Natural killer cell (primary cell): Measurements from ENCODE around the gene HAGHL. TPM values are rescaled to one million over a fixed set of nuclear protein-coding genes. Genes with fewer than 3 reads are reported as not detected.

ENCODE experiments used
- ATAC-seq, 3 donors: fragments of 150-1000 bp in 2 of 3; fragments of 200-7000 bp in 1 of 3; cut with Tn5 transposase; 1 replicate in 1 of 3; 2 replicates in 2 of 3; pipeline ENCODE4 v1.10.0; 2021; ENCODE audit warnings: mild to moderate bottlenecking in 2 of 3, moderate library complexity in 2 of 3
- DNase-seq, 2 donors: peaks; one replicate each; pipeline versions ENCODE4 v3.0.0 to v3.0.0-alpha.2; 2013 to 2021; ENCODE audit warnings: mixed read lengths in 1 of 2
- H3K27ac ChIP-seq: one replicate; pipeline ENCODE4 v1.5.1; 2013; ENCODE audit warnings: mild to moderate bottlenecking, low read length
- H3K27me3 ChIP-seq: one replicate; pipeline ENCODE4 v1.6.1; 2013; ENCODE audit warnings: low read length; ENCODE audit not compliant: control insufficient read depth, insufficient read depth
- H3K36me3 ChIP-seq: one replicate; pipeline ENCODE4 v1.6.1; 2013; ENCODE audit warnings: low read length; ENCODE audit not compliant: control insufficient read depth, insufficient read depth
- H3K4me1 ChIP-seq: one replicate; pipeline ENCODE4 v1.6.1; 2013; ENCODE audit warnings: low read length; ENCODE audit not compliant: control insufficient read depth, insufficient read depth
- H3K4me3 ChIP-seq: one replicate; pipeline ENCODE4 v1.5.1; 2013; ENCODE audit warnings: low read length
- H3K9me3 ChIP-seq: one replicate; pipeline ENCODE4 v1.6.1; 2013; ENCODE audit warnings: low read length; ENCODE audit not compliant: control insufficient read depth, insufficient read depth
- H3K27ac Mint-ChIP-seq, 2 donors: one replicate each; pipeline ENCODE4 v1.8.0; 2022; ENCODE audit warnings: mild to moderate bottlenecking in 2 of 2, mixed read lengths in 2 of 2, moderate library complexity in 1 of 2
- H3K27me3 Mint-ChIP-seq, 2 donors: one replicate each; pipeline ENCODE4 v1.8.0; 2022; ENCODE audit warnings: low read depth in 2 of 2, mixed read lengths in 2 of 2
- H3K36me3 Mint-ChIP-seq: one replicate; pipeline ENCODE4 v1.8.0; 2022; ENCODE audit warnings: mixed read lengths
- H3K4me1 Mint-ChIP-seq, 2 donors: one replicate each; pipeline ENCODE4 v1.8.0; 2022; ENCODE audit warnings: mixed read lengths in 2 of 2
- H3K4me3 Mint-ChIP-seq: one replicate; pipeline ENCODE4 v1.8.0; 2022; ENCODE audit warnings: mild to moderate bottlenecking, moderate library complexity, mixed read lengths
- H3K9me3 Mint-ChIP-seq, 2 donors: one replicate each; pipeline ENCODE4 v1.8.0; 2022; ENCODE audit warnings: mixed read lengths in 2 of 2
- CTCF ChIP-seq: fragments of 200-600 bp; IDR thresholded peaks from one replicate; pipeline ENCODE4 v1.8.0; 2022; ENCODE audit warnings: antibody characterized with exemption
- WGBS: methylation state at CpG from one replicate; pipeline ENCODE4 v1.1.7; 2013; ENCODE audit warnings: missing lambda C conversion rate; ENCODE audit not compliant: insufficient coverage; 5-methylcytosine and 5-hydroxymethylcytosine counted together
- intact Hi-C: fragments of 100-400 bp; cut with micrococcal nuclease; formaldehyde crosslinking; loops from one replicate; pipeline ENCODE4 v1.14.2; 2022
- total RNA-seq, 4 donors: library from RNA; stranded (reverse); fragments of 120-200 nt in 1 of 4; gene quantifications; one replicate each; pipeline versions ENCODE4 v1.2.3 to v1.2.4, GENCODE V29; 2013 to 2022

HAGHL gene
- total RNA-seq, 3 donors from 2014 or later (not counting 1 experiment from before 2014, with no cell fraction given): 13.5 to 21.5 (median 15.7) TPM

- DNase-seq: peak in 1 of 2 donors; percentile 73
- H3K27me3 Mint-ChIP-seq: peaks cover 11 to 17% of the 10 kb centered on the region in 2 donors
- WGBS: 7% methylated on average over 76 of the region's 76 CpGs
- no peak for TF ChIP-seq CTCF
- Histone ChIP-seq H3K36me3 (no peaks in the 10 kb centered on the region), H3K27me3 (peaks cover 51% of the 10 kb centered on the region), H3K4me1 (peaks cover 25% of the 10 kb centered on the region), H3K4me3 (no peak overlapping the region), H3K9me3 (peaks cover 3% of the 10 kb centered on the region), H3K27ac (no peak overlapping the region)
- no peaks in the 10 kb centered on the region for H3K36me3 Mint-ChIP-seq
- no peak overlapping the region for H3K27ac Mint-ChIP-seq
- no peak overlapping the region for H3K4me3 Mint-ChIP-seq
- peaks cover 0 to under 1% of the 10 kb centered on the region in 2 donors for H3K4me1 Mint-ChIP-seq
- peak; percentile 56 to 92 (median 78) for ATAC-seq
- intact Hi-C loops: no loop called here
- H3K9me3 Mint-ChIP-seq: no peaks in the 10 kb centered on the region
Measured at GRCh38 chr16:700684-701584, 26.0 kb upstream of the HAGHL start.

- H3K27ac Mint-ChIP-seq: no peak overlapping the region
- Histone ChIP-seq H3K9me3 (peaks cover 3% of the 10 kb centered on the region), H3K36me3 (no peaks in the 10 kb centered on the region), H3K27ac (no peak overlapping the region), H3K4me3 (no peak overlapping the region), H3K4me1 (peaks cover 26% of the 10 kb centered on the region), H3K27me3 (peaks cover 47% of the 10 kb centered on the region)
- H3K36me3 Mint-ChIP-seq: no peaks in the 10 kb centered on the region
- H3K9me3 Mint-ChIP-seq: no peaks in the 10 kb centered on the region
- H3K4me1 Mint-ChIP-seq: no peaks in the 10 kb centered on the region
- ATAC-seq (no peak), DNase-seq (no peak)
- intact Hi-C loops: no loop called here
- WGBS: 89% methylated on average over 19 of the region's 19 CpGs
- TF ChIP-seq CTCF: no peak
- H3K27me3 Mint-ChIP-seq: peaks cover 11 to 19% of the 10 kb centered on the region in 2 donors
- H3K4me3 Mint-ChIP-seq: no peak overlapping the region
Measured at GRCh38 chr16:702341-702740, 24.6 kb upstream of the HAGHL start.

- H3K9me3 Mint-ChIP-seq: no peaks in the 10 kb centered on the region
- H3K36me3 ChIP-seq: no peaks in the 10 kb centered on the region
- ATAC-seq (no peak), DNase-seq (no peak)
- H3K9me3 ChIP-seq: peaks cover 3% of the 10 kb centered on the region
- peaks cover 50% of the 10 kb centered on the region for H3K27me3 ChIP-seq
- H3K4me3 Mint-ChIP-seq: no peak overlapping the region
- intact Hi-C loops: no loop called here
- no peaks in the 10 kb centered on the region for H3K36me3 Mint-ChIP-seq
- H3K27ac ChIP-seq: no peak overlapping the region
- TF ChIP-seq CTCF: no peak
- no peak overlapping the region for H3K4me3 ChIP-seq
- no peaks in the 10 kb centered on the region for H3K4me1 Mint-ChIP-seq
- no peak overlapping the region for H3K27ac Mint-ChIP-seq
- H3K27me3 Mint-ChIP-seq: peaks cover 18 to 26% of the 10 kb centered on the region in 2 donors
- H3K4me1 ChIP-seq: peaks cover 26% of the 10 kb centered on the region
- WGBS: 81% methylated on average over 12 of the region's 12 CpGs
Measured at GRCh38 chr16:703406-703805, 23.5 kb upstream of the HAGHL start.
